HepG2 (cell line): Measurements from ENCODE around the gene ZNF658.
"Not testable (repeated sequence)": the region's sequence is repeated elsewhere in the genome, so short reads cannot be mapped to it uniquely, and the experiment has no call there.

Experiments used
- BRCA1 ChIP-seq: sonication (generic); formaldehyde crosslinking; IDR thresholded peaks from 2 replicates; pipeline ENCODE4 v1.4.0; 2020; ENCODE audit warnings: missing genetic modification reagents
- CTCF ChIP-seq: sonication (generic); formaldehyde crosslinking; IDR thresholded peaks from 2 replicates; pipeline ENCODE4 v1.5.0; 2020; ENCODE audit warnings: mild to moderate bottlenecking, missing genetic modification reagents, moderate library complexity
- ELF4 ChIP-seq: sonication (generic); formaldehyde crosslinking; IDR thresholded peaks from 2 replicates; pipeline ENCODE4 v1.5.0; 2020; ENCODE audit warnings: missing genetic modification reagents, mild to moderate bottlenecking, moderate library complexity, borderline replicate concordance
- EZH2 ChIP-seq: conservative IDR thresholded peaks from 2 replicates; pipeline ENCODE4 v1.6.1; 2012; ENCODE audit warnings: mild to moderate bottlenecking, low read depth, low read length, moderate library complexity
- GATAD2A ChIP-seq: IDR thresholded peaks from 2 replicates; pipeline ENCODE4 v1.6.1; 2016
- GTF2F1 ChIP-seq: fragments of 150-350 bp; IDR thresholded peaks from 2 replicates; pipeline ENCODE4 v1.6.1; 2014; ENCODE audit warnings: low read length
- JUN ChIP-seq: sonication (generic); formaldehyde crosslinking; IDR thresholded peaks from 2 replicates; pipeline ENCODE4 v1.4.0; 2020; ENCODE audit warnings: mild to moderate bottlenecking, missing genetic modification reagents
- NBN ChIP-seq: fragments of 450-650 bp; conservative IDR thresholded peaks from 2 replicates; pipeline ENCODE4 v1.6.1; 2017
- POLR2G ChIP-seq: fragments of 200-400 bp; formaldehyde crosslinking; IDR thresholded peaks from 2 replicates; pipeline ENCODE4 v1.6.1; 2018; ENCODE audit warnings: mild to moderate bottlenecking, low read depth, low read length, moderate library complexity
- ZNF207 ChIP-seq: fragments of 450-650 bp; IDR thresholded peaks from 2 replicates; pipeline ENCODE4 v1.6.1; 2016; ENCODE audit warnings: antibody characterized with exemption, borderline replicate concordance
- ZNF597 ChIP-seq: sonication (generic); formaldehyde crosslinking; IDR thresholded peaks from 2 replicates; pipeline ENCODE4 v1.5.0; 2020; ENCODE audit warnings: missing genetic modification reagents

GRCh38 chr9:66868660-66869059, 31.9 kb upstream of the ZNF658 start:
- TF ChIP-seq EZH2; GTF2F1; GATAD2A (CRISPR knock-in tag); CTCF (CRISPR knock-in tag); ZNF597 (CRISPR knock-in tag); ELF4 (CRISPR knock-in tag); NBN; POLR2G; JUN (CRISPR knock-in tag); BRCA1 (CRISPR knock-in tag); ZNF207: not testable (repeated sequence)
